C1 segment of cervical spinal cord (tissue), 14 donors: ENCODE results near the gene LRMDA.

Source experiments
- DNase-seq, 14 donors: peaks; one replicate each; lab custom pipeline; 2025; lab: John Stamatoyannopoulos, UW

Gene LRMDA

DNA sequence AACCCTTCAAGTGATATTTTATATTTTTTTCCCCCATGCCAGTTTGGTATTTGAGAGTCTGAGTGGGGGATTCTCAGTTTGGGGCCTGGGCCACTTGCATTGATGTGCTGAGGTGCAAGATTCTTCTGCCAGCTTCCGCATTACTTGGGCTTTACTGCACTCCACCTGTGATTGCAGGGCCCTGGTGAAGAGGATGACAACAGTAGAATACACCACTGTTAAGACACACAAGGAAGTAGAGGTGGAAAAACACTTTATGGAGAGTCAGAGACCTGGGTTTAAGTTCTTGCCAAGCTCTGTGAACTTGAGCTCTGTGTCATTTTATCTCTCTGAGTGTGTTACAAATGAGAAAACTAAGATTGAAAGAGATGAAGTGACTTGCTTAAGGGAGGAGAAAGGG, 209.4 kb downstream of the LRMDA start:
- DNase-seq: no peak

DNA sequence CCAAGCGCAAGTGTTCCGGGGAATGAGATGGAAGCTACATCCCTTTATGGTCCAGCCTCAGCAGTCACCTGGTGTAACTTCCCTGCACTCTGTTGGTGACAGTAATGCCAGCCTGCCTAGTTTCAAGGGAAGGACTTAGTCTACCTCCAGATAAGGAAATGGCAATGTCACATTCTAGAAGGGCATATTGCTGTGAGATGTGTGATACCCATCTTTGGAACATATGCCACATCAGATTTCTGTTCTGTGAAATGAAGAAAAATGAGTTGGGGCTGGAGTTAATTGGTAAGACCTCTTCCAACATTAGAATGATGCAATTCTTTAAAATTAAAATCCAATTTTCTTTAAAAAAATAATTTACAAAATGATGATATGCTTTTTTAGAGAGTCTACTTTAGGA, 212.0 kb downstream of the LRMDA start:
- no peak for DNase-seq

GRCh38 chr10:75643944-75644692, 212.7 kb downstream of the LRMDA start:
- no peak for DNase-seq

DNA sequence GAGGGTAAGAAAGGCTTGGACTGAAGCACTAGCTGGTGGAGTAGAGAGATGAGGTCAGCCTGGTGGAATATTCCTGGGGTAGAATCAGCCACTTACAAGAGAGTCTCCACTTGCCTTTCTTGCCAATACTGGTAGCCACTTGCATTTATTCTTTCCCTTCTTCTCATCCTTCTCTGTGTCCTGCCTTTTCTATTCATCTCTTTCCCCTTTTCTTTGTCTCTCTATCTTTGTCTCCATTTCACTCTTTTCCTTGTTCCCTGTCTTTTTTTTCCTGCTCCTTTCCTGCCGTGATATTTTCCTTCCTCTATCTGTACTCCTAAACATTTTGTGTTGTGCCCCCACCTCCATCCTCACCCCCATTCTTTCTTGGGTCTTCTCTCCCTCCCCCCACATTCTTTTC, 214.3 kb downstream of the LRMDA start:
- no peak for DNase-seq

- no peak for DNase-seq
Observed at GRCh38 chr10:75646218-75646915, 214.9 kb downstream of the LRMDA start.

GRCh38 chr10:75646916-75647315, 215.5 kb downstream of the LRMDA start:
- no peak for DNase-seq

- no peak for DNase-seq
Observed at GRCh38 chr10:75647675-75648074, 216.3 kb downstream of the LRMDA start.

- DNase-seq: no peak
Observed at GRCh38 chr10:75648351-75648750, 216.9 kb downstream of the LRMDA start.

GRCh38 chr10:75648854-75649253, 217.4 kb downstream of the LRMDA start:
- no peak for DNase-seq

DNA sequence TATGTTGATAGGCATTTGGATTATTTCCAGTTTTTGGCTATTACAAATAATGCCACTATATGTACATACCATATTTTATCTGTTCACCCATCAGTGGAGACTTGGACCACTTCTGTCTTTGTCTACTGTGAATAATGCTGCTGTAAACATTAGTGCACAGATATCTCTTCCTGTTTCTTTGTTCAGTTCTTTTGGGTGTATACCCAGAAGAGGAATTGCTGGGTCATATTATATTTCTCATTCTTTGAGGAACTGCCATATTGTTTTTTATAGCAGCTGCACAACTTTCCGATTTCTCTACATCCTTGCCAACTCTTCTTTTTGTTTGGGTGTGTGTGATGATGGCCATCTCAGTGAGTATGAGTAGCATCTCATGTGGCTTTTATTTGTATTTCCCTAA, 218.0 kb downstream of the LRMDA start:
- DNase-seq: no peak

- no peak for DNase-seq
Observed at GRCh38 chr10:75650648-75651047, 219.2 kb downstream of the LRMDA start.

DNA sequence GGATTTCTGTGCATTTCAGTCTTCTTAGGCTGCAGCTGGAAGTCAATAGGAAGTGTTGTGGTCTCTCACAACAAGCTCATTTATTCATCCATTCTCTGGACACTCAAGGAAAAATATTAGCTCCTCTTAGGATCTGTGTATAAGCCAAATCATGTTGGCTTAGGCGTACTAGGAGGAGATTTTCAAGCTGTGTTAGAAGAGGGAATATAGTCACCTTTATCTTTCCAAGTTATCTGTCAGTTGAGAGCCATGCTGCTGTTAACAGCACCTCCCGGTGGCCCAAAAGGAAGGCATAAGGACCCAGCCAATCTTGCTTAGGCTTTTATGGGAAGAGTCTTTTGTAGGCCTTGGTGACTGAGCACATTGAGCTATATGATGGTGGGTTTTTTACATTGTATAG, 220.0 kb downstream of the LRMDA start:
- no peak for DNase-seq

DNA sequence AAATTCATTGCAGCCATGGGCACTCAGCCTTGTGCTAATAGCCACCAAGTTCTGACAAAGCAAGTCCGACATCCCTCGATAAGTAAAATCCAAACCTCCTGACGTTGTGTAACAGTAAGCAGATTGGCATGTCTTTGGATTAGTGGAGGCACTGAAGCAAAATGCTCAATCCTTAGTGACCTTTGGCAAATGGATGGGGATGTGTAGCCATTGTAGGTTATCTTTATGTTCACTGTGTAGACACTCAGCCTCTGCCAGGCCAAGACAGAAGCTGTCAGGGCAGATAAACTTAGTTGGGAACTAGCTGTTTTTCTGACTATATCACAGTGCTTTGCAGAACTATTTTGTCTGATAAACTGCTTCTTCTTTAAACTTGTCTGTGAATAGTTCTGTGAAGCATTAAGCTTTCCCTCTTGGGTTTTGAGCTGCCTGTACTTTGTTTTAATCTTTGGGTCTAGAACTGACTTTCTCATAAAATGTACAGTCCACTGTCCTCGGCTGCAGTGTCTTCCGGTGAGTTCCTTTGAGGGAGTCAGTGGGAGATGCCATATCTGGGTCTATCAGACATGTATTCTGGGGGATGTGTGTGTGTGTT, 220.8 kb downstream of the LRMDA start:
- DNase-seq: no peak

DNA sequence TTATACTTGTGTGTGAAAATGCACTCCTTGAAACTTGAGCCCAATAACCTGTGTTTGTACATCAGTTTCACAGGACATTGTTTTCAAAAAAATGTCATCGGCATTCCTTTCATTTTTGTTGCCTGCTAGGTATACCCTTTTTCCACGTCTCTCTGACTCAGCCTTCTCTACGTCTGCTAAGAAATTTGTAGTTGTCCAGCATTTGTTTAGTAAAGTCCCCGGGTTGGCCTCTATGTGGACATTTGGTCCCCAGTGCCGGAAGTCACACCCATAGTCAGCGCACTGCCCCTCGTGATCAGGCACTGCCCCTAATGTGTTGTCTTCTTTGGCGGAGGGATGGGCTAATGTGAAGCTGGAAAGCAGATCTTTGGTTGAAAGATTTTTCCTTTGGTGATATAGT, 222.3 kb downstream of the LRMDA start:
- no peak for DNase-seq

- no peak for DNase-seq
Observed at GRCh38 chr10:75654171-75654771, 222.8 kb downstream of the LRMDA start.

DNA sequence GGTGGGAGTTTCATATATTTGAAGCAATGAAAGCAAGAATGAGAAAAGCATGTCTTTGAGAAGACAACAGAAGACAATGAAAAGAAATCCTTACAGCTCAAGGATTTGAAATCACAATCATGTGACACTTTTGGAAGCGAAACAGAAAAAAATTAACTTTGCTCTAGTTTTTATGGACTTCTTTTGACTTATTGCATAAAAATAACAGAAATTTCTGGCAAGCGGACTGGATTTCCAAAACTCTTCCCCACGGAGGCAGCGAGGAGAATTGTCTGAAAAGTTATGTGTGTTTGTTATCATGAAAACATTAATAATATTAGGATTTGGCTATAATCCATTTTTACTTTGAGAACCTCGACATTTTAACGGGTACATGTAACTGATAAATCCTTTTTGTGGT, 223.3 kb downstream of the LRMDA start:
- no peak for DNase-seq

DNA sequence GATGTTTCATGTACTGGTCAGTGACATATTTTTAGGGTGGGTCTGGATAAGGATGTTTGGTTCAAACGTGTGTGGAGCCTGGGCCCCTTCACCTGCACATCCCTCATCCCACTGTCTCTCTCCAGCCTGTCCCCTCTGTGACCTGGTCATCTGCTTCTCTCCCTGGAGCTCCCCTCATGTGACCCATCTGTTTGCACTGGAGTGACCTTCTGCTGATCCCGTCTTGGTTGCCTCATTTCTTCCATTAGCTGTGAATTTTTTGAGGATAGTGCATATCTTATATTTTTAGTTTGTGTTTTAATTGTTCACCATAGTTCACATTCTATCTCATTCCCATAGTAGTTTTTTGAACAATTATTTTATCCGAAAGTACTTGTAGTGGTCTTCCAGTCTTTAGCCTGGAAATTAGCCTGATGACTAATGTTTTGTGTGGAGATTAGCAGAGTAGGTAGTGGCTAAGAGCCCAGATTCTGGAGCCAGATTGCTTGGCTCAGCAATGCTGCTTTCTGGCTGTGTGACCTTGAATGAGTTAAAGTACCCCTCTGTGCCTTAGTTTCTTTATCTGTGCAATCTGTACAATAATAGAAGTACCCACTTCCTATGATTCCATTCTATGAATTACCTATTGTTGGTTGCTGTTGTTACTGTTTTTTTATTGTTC, 224.5 kb downstream of the LRMDA start:
- no peak for DNase-seq

DNA sequence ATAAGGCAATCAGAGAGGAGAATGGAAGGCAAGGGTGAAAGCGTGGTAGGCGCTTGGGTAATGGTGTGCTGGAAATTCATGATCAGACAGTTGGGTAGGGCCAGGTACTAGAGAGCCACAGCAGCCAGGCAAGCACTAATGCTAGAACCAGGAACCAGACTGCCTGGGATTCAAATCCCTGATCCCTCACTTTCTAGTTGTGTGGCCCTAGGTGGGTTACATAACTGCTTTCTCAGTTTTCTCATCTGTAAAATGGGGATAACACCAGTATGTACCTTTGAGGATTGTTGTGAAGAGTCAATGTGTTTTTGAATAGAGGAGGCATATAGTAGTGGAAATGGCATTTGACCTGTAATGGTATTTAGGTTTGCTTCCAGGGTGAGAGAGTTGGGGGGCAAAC, 225.9 kb downstream of the LRMDA start:
- no peak for DNase-seq

- no peak for DNase-seq
Observed at GRCh38 chr10:75658036-75658435, 226.6 kb downstream of the LRMDA start.

- no peak for DNase-seq
Observed at GRCh38 chr10:75658496-75658895, 227.1 kb downstream of the LRMDA start.

- no peak for DNase-seq
Observed at GRCh38 chr10:75658915-75659314, 227.5 kb downstream of the LRMDA start.

GRCh38 chr10:75660823-75661222, 229.4 kb downstream of the LRMDA start:
- peak in 3 of 14 donors; percentile 20 to 44 (median 35) for DNase-seq
